ENCODE measurements around the gene WWTR1. TPM values are rescaled to one million over a fixed set of nuclear protein-coding genes. Genes with fewer than 3 reads are reported as not detected.

Gene WWTR1
- polyA plus RNA-seq, 1 experiment: 119 TPM

DNA sequence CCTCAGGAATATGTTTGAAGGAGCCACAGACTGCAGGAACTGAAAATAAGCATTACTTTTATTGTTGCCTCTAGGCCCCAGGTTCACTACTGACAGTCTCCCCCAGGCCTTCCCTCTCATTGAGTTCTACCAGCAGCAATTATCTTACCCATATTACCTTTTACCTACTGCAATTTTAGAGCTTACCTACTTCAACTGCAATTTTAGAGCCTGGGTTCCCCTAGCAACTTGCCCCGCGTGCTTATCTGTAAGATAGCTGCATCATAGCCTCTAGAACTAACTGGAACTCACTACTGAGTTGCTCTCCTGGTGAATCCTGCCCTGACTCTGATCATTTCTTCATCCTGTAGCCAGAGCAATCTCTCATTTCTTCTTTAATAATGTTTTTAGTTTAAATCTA lies 29.2 kb upstream of the WWTR1 start:
- CTCF ChIA-PET: interaction anchor here (0.7 to 1.1 kb wide), 2 partner anchors 12 to 30 kb away, joined by 3 to 4 read pairs; no protein-coding TSS in a partner anchor
- Histone ChIP-seq H3K27me3 (ENCODE audit: control insufficient read depth, insufficient read depth, low read length) (peaks cover 3% of the 10 kb centered on the region; the same call in 1 of the 2 replicates), H3K4me3 (ENCODE audit: low read depth, low read length) (no peak overlapping the region), H3K36me3 (ENCODE audit: control insufficient read depth, insufficient read depth, low read length) (no peaks in the 10 kb centered on the region)
- DNase-seq (ENCODE audit: low read depth): no peak
- TF ChIP-seq, protein P1, sequence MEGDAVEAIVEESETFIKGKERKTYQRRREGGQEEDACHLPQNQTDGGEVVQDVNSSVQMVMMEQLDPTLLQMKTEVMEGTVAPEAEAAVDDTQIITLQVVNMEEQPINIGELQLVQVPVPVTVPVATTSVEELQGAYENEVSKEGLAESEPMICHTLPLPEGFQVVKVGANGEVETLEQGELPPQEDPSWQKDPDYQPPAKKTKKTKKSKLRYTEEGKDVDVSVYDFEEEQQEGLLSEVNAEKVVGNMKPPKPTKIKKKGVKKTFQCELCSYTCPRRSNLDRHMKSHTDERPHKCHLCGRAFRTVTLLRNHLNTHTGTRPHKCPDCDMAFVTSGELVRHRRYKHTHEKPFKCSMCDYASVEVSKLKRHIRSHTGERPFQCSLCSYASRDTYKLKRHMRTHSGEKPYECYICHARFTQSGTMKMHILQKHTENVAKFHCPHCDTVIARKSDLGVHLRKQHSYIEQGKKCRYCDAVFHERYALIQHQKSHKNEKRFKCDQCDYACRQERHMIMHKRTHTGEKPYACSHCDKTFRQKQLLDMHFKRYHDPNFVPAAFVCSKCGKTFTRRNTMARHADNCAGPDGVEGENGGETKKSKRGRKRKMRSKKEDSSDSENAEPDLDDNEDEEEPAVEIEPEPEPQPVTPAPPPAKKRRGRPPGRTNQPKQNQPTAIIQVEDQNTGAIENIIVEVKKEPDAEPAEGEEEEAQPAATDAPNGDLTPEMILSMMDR (IDR thresholded peaks at IDR 0.05; ENCODE audit: insufficient read depth, low read depth, low read length): no peak
- POLR2A ChIA-PET: no interaction called here

DNA sequence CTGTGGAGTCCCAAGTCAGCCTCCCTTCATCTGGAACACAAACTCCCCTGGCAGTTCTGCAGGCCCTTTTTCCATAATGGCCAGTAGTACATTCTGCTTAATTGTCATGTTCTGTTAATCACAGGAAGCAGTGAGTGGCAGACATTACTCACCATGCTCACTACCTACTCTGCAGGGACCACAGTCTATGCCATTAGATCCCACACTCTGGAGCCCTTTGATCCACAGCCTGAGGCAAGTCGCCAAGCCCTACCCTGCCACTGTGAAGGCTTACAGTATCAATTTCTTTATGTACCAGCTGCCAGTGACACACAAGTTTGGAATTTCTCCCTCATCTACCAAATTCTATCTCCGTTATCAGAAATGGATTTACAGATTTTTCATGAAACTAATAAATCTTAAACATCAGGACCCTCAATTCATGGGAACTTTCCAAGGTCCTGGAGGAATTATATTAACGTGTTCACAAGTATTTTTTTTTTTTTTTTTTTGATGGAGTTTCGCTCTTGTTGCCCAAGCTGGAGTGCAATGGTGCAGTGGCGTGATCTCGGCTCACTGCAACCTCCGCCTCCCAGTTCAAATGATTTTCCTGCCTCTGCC lies 20.6 kb upstream of the WWTR1 start:
- POLR2A ChIA-PET: no interaction called here
- TF ChIP-seq, protein P1 (IDR thresholded peaks at IDR 0.05; ENCODE audit: insufficient read depth, low read depth, low read length): no peak
- no peaks in the 10 kb centered on the region for H3K27me3 ChIP-seq (ENCODE audit: control insufficient read depth, insufficient read depth, low read length)
- DNase-seq (ENCODE audit: low read depth): no peak
- H3K36me3 ChIP-seq (ENCODE audit: control insufficient read depth, insufficient read depth, low read length): no peaks in the 10 kb centered on the region
- CTCF ChIA-PET: no interaction called here
- H3K4me3 ChIP-seq (ENCODE audit: low read depth, low read length): no peak overlapping the region

DNA sequence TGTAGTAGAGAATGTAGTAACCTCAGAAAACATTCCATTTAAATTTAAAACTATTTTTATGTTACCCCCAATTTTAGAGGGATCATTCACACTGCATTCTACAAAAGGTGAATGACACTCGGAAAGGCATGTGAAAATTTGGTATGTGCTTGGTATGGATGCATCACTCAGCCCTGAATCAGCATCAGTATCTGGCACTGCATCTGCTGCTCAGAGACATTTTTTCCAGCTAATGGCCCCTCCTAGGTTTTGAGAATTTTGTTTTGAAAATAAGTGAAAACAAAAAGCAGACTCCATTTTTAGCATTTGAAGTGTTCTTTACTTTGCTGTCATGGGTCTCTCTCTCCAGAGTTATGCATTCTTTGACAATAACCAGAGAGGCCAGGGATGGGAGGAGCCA lies 15.6 kb upstream of the WWTR1 start:
- TF ChIP-seq, protein P1 (IDR thresholded peaks at IDR 0.05; ENCODE audit: insufficient read depth, low read depth, low read length): no peak
- Histone ChIP-seq H3K36me3 (ENCODE audit: control insufficient read depth, insufficient read depth, low read length) (no peaks in the 10 kb centered on the region), H3K27me3 (ENCODE audit: control insufficient read depth, insufficient read depth, low read length) (no peaks in the 10 kb centered on the region), H3K4me3 (ENCODE audit: low read depth, low read length) (no peak overlapping the region)
- CTCF ChIA-PET: interaction anchor here (1.2 kb wide), 1 partner anchor 15 kb away, joined by 3 read pairs; no protein-coding TSS in a partner anchor
- POLR2A ChIA-PET: no interaction called here
- no peak for DNase-seq (ENCODE audit: low read depth)

DNA sequence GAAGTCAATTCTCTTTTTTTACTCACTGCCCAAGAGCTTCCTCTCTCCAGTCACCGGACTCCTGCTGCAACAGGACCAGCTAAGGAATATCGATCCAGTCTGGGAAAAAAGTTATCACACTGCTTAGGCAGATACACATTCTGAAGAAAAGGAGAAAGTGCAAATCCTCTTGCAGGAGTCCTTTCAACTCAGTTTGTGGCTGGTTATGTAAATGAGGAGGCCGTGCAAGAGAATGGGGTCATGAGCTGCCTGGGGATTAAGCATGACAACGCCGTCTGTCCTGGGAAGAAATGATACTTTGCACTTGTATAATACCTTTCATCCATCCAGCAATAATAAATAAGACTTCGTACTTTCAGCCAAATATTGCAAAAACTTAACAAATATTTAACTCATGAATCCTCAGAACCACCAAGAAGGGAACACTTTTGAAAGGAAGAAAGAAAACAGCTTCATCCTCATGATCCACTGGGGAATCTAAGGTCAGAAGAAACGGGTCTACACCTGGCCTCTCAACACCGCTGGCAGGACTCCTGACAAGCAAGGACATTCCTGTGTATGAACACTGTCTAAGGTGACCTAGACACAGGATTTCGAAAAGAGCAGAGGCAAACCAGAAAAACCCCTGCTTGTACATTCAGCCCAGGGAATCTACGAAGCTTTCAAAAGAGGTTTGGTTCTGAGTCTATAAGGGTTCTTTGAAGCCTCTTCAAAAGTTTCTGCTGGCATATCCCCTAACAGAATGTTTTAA lies 13.1 kb upstream of the WWTR1 start:
- POLR2A ChIA-PET: no interaction called here
- no peak for DNase-seq (ENCODE audit: low read depth)
- CTCF ChIA-PET: interaction anchor here (0.6 to 1.2 kb wide), 4 partner anchors 10 to 19 kb away, joined by 3 to 4 read pairs (median 3); no protein-coding TSS in a partner anchor
- TF ChIP-seq, protein P1 (IDR thresholded peaks at IDR 0.05; ENCODE audit: insufficient read depth, low read depth, low read length): no peak
- Histone ChIP-seq H3K36me3 (ENCODE audit: control insufficient read depth, insufficient read depth, low read length) (no peaks in the 10 kb centered on the region), H3K4me3 (ENCODE audit: low read depth, low read length) (no peak overlapping the region), H3K27me3 (ENCODE audit: control insufficient read depth, insufficient read depth, low read length) (no peaks in the 10 kb centered on the region)

DNA sequence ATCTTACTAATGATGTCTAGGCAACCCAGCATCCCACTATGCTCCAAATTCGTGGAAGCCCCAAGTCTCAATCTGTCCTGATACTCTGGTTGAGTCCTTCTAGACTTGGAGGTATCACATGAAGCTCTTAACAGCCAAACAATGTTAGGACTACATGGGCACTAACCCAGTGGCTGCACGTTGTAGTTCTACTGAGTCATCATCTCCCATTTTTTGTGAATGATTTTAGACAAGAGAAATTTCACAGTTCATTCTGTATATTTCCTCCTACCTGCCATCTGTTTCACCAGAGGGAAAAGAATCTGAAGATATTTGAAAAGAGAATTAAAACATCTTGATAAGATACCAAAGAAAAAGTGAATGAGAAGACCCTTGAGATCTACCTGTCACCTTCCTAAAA lies 9.8 kb upstream of the WWTR1 start:
- Histone ChIP-seq H3K36me3 (ENCODE audit: control insufficient read depth, insufficient read depth, low read length) (no peaks in the 10 kb centered on the region), H3K27me3 (ENCODE audit: control insufficient read depth, insufficient read depth, low read length) (no peaks in the 10 kb centered on the region), H3K4me3 (ENCODE audit: low read depth, low read length) (no peak overlapping the region)
- TF ChIP-seq, protein P1 (IDR thresholded peaks at IDR 0.05; ENCODE audit: insufficient read depth, low read depth, low read length): no peak
- CTCF ChIA-PET: no interaction called here
- DNase-seq (ENCODE audit: low read depth): no peak
- POLR2A ChIA-PET: no interaction called here
